Neural progenitor cell (in vitro differentiated cells): ENCODE data around the gene BOC.

Experiments used
- CTCF ChIP-seq: fragments of 200-600 bp; sonication (generic); IDR thresholded peaks from 2 replicates; pipeline ENCODE4 v1.5.1; 2017; ENCODE audit warnings: antibody characterized with exemption, mild to moderate bottlenecking
- EZH2 ChIP-seq: fragments of 200-600 bp; sonication (generic); IDR thresholded peaks from 2 replicates; pipeline ENCODE4 v1.6.1; 2017; ENCODE audit warnings: antibody characterized with exemption, mild to moderate bottlenecking, moderate library complexity
- EZH2phosphoT487 ChIP-seq: fragments of 200-600 bp; sonication (generic); IDR thresholded peaks from 2 replicates; pipeline ENCODE4 v1.6.1; 2017; ENCODE audit warnings: antibody characterized with exemption

DNA sequence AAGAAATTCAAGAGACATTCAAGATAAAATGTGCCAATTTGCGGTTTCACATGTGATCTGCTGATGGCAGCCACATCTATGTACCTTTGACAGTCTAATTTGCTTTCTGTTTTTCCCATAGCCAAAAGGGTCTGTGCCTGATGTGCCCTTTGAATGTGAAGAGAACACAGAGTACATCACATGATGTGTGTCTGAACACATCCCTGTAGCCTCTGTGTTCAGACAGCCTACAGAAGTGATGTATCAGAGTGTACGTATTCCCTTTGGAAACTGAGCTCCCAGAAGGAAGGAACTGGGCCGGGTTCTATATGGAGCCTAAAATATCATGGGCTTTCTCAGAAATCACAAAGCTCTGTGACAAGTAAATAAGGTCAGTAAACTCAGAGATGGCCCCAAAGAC lies 52.4 kb downstream of the BOC start:
- no peak for TF ChIP-seq CTCF
- TF ChIP-seq EZH2phosphoT487 = no peak
- TF ChIP-seq EZH2 = no peak
